Fibroblast of the aortic adventitia (primary cell): ENCODE data around the gene DNAJC16. TPM values are rescaled to one million over a fixed set of nuclear protein-coding genes. Genes with fewer than 3 reads are reported as not detected.

Experiments used
- DNase-seq: peaks from one replicate; pipeline ENCODE4 v3.0.0-alpha.2; 2010; ENCODE audit warnings: low read depth
- H3K4me3 ChIP-seq: 2 replicates; pipeline ENCODE4 v1.5.1; 2011; ENCODE audit warnings: low read depth, mild to moderate bottlenecking, control low read depth, low read length, moderate library complexity
- total RNA-seq: library from RNA; depleted of rRNA; stranded (reverse); fragments of >200 nt; gene quantifications from 2 replicates; pipeline ENCODE4 v1.2.3, GENCODE V29; 2012; ENCODE audit warnings: low replicate concordance
- TF ChIP-seq, protein P1 (sequence below): IDR thresholded peaks from 2 replicates; pipeline ENCODE4 v1.5.1; 2011; ENCODE audit warnings: mild to moderate bottlenecking, low read length, control low read depth, inconsistent platforms; ENCODE audit not compliant: insufficient read depth

DNAJC16 gene
- total RNA-seq, 1 donor = 20.0 TPM

DNA sequence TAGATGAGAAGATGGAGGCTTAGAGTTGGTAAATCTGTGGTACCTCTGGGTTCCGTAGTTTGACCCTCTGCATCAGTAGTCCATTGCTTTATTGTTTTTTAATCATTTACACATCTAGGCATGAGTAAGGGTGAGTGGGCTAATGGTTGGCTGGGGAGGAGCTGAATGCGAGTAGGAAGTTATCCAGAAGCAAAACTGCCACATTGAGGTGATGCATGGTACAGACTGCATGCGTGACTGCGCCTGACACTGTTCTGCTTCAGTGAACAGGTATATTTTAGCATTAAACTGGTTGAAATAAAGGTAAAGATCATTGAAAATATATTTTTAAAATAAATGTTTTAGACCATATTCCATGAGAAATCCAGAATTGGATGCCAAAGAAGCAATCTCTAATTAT lies 4.4 kb downstream of the DNAJC16 start:
- TF ChIP-seq, protein P1, sequence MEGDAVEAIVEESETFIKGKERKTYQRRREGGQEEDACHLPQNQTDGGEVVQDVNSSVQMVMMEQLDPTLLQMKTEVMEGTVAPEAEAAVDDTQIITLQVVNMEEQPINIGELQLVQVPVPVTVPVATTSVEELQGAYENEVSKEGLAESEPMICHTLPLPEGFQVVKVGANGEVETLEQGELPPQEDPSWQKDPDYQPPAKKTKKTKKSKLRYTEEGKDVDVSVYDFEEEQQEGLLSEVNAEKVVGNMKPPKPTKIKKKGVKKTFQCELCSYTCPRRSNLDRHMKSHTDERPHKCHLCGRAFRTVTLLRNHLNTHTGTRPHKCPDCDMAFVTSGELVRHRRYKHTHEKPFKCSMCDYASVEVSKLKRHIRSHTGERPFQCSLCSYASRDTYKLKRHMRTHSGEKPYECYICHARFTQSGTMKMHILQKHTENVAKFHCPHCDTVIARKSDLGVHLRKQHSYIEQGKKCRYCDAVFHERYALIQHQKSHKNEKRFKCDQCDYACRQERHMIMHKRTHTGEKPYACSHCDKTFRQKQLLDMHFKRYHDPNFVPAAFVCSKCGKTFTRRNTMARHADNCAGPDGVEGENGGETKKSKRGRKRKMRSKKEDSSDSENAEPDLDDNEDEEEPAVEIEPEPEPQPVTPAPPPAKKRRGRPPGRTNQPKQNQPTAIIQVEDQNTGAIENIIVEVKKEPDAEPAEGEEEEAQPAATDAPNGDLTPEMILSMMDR = no peak
- no peak overlapping the region for H3K4me3 ChIP-seq
- DNase-seq = no peak

DNA sequence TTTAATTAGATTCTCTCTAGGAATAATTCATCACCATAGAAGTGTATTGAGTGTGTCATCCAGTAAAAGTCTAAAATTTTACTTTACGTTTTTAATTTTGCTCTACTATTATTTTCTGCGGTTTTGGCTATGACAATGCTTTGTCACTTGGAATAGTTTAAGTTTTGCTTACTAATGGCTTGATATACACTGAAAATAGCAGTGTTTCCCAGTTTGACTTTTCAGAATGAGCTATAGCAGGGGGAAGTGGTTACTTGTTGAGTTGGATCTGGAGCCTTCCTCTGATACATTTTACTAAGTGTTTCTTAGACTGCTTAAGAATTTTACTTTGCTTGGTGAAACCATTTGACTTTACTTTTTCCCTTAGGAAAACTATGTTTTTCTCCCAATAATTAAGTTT lies 5.0 kb downstream of the DNAJC16 start:
- no peak for DNase-seq
- H3K4me3 ChIP-seq = no peak overlapping the region
- TF ChIP-seq, protein P1 = no peak

DNA sequence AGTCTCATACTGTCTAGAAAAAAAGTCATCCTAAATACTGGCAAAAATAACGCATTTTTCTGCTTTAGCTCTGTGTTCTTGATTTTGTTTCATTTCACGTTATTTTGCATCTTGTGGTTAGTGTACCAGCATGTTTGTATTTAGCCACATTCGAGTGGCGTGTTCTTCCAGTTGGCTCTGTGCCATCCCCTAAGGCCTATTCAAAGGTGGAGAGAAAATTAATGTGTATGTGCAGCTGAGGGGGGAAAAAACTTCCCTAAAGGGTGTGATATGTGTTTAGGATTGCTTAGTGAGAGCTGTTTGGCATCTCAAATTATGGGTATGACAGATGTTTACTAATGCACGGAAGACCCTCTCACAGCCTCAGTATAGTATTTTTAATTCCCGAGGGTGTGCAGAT lies 12.1 kb downstream of the DNAJC16 start:
- no peak for DNase-seq
- TF ChIP-seq, protein P1 = no peak
- H3K4me3 ChIP-seq = no peak overlapping the region

DNA sequence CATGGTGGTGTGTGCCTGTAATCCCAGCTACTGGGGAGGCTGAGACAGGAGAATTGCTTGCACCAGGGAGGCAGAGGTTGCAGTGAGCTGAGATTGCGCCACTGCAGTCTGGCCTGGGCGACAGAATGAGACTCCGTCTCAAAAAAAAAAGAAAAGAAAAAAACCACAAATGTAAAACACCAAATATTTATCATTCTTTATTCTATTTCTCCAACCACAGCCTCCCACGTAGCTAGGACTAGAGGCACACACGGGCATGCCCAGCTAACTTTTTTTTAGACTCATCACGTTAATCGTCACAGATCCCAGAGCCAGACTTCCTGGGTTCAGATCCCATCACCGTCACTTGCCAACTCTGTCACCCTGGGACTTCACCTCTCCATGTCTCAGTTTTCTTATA lies 13.5 kb downstream of the DNAJC16 start:
- TF ChIP-seq, protein P1 = no peak
- DNase-seq = no peak
- H3K4me3 ChIP-seq = no peak overlapping the region

DNA sequence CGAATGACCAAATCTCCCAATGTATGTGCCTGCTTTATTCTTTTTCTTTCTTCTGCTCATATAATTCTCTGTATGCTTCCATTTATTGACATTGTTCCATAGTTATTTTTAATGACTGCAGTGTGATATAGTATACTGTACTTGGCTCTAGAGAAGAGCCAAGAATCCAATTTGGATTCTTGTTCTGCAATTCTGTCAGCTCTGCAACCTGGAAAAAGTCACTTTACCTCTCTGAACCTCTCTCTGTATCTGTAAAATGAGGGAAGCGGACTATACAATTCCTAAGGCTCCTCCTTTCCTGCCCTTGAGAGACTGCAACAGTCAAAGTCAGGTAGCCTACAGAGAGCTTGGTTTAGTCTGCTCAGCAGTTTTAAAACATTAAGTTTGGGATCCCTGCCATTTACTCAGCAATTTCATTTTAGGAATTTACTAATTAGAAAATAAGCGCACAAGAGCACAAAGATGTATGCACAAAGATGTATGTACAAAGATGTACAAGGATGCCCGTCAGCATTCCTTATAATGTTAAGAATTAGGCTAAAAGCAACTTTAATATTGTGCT lies 14.7 kb downstream of the DNAJC16 start:
- H3K4me3 ChIP-seq = no peak overlapping the region
- no peak for DNase-seq
- TF ChIP-seq, protein P1 = no peak

DNA sequence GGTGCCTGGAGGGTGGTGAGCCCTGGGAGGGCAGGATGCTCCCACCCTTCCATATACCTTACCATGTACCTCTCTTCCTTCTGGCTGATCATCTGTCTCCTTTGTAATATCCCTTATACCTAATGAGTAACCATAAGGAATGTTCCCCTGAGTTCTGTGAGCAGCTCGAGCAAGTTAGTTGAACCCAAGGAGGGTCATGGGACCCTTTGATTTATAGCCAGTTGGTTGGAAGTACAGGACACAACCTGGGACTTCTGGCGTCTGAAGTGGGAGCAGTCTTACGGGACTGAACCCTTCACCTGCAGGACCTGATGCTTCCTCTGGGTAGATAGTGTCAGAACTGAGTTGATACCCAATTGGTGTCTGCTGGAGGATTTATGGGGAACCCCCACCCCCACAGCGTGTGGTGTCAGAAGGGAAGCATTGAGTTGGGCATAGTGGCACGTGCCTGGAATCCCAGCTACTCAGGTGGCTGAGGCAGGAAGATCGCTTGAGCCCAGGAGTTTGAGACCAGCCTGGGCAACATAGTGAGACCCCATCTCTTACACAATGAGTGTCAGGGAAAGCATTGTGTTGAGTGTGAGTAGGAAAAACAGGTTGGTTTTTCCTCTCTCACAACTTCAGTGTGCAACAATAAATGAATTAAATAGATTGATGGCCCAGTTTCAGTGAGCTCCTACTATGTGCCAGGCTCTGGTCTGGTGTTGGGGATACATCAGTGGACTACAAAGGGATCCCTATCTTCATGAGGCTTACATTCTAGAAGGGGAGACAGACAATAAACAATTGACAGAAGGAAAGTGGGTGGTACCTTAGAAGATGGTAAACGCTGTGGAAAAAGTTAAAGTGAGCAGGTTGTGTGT lies 16.0 kb downstream of the DNAJC16 start:
- DNase-seq = no peak
- TF ChIP-seq, protein P1 = no peak
- no peak overlapping the region for H3K4me3 ChIP-seq

DNA sequence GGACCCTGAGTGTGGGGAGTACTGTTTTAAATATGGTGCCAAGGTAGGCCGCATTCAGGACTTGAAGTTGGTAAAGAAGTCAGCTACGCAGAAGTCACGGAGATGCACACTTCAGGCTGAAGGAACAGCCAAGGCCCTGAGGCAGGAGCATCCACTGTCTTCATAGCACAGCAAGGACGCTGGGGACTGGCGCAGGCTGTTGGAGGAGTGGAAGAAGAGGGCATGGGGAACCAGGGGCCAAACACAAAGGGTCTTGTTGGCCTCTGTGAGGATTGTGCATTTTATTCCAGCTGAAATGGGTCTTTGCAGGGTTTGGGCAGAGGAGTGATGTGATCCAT lies 16.6 kb downstream of the DNAJC16 start:
- DNase-seq = no peak
- TF ChIP-seq, protein P1 = no peak
- H3K4me3 ChIP-seq = no peak overlapping the region
